ENCODE data around the gene AAMP.

Gene AAMP

GRCh38 chr2:218236829-218237228 lies 33.1 kb downstream of the AAMP start:
- Histone ChIP-seq H3K27ac (ENCODE audit: extremely low read depth, low read depth, low read length) (no peak overlapping the region), H3K36me3 (ENCODE audit: control insufficient read depth in 2 of 2, insufficient read depth in 1 of 2, low read length in 2 of 2) (peaks cover 78 to 97% of the 10 kb centered on the region in 2 experiments), H3K4me1 (ENCODE audit: control insufficient read depth, insufficient read depth, low read length) (no peaks in the 10 kb centered on the region), H3K4me3 (ENCODE audit: low read depth, low read length) (no peak overlapping the region), H3K9me3 (ENCODE audit: control insufficient read depth, insufficient read depth, low read depth, low read length) (no peaks in the 10 kb centered on the region)
- TF ChIP-seq ZNF274 (IDR thresholded peaks at IDR 0.05; ENCODE audit: low read length) (no peak), ZNF274 (tag by site-specific recombination; IDR thresholded peaks at IDR 0.05; ENCODE audit: borderline replicate concordance) (no peak), ZBTB6 (tag by site-specific recombination; IDR thresholded peaks at IDR 0.05) (no peak), ZNF146 (tag by site-specific recombination; IDR thresholded peaks at IDR 0.05) (no peak), ZNF10 (tag by site-specific recombination; IDR thresholded peaks at IDR 0.05) (no peak), ZBTB1 (tag by site-specific recombination; IDR thresholded peaks at IDR 0.05) (no peak), KLF1 (tag by site-specific recombination; IDR thresholded peaks at IDR 0.05) (no peak), ZNF692 (tag by site-specific recombination; IDR thresholded peaks at IDR 0.05) (no peak), ATF2 (tag by site-specific recombination; IDR thresholded peaks at IDR 0.05; ENCODE audit: low read depth) (no peak), ZBTB49 (tag by site-specific recombination; IDR thresholded peaks at IDR 0.05; ENCODE audit: low read depth) (no peak), ZNF19 (tag by site-specific recombination; IDR thresholded peaks at IDR 0.05; ENCODE audit: low read depth) (no peak), INSM2 (tag by site-specific recombination; IDR thresholded peaks at IDR 0.05) (no peak), ZNF404 (tag by site-specific recombination; IDR thresholded peaks at IDR 0.05) (no peak), PATZ1 (tag by site-specific recombination; IDR thresholded peaks at IDR 0.05) (no peak)
- POLR2A ChIA-PET, result interaction anchor here (0.6 kb wide), 1 partner anchor 874 kb away, joined by 3 read pairs; no protein-coding TSS in a partner anchor
- CTCF ChIA-PET, result interaction anchor here (0.6 to 0.9 kb wide), 2 partner anchors 17 to 350 kb away, joined by 6 read pairs; no protein-coding TSS in a partner anchor

- Histone ChIP-seq H3K36me3 (ENCODE audit: control insufficient read depth in 2 of 2, insufficient read depth in 1 of 2, low read length in 2 of 2) (peaks cover 75 to 97% of the 10 kb centered on the region in 2 experiments), H3K4me1 (ENCODE audit: control insufficient read depth, insufficient read depth, low read length) (no peaks in the 10 kb centered on the region), H3K4me3 (ENCODE audit: low read depth, low read length) (no peak overlapping the region), H3K9me3 (ENCODE audit: control insufficient read depth, insufficient read depth, low read depth, low read length) (no peaks in the 10 kb centered on the region), H3K27ac (ENCODE audit: extremely low read depth, low read depth, low read length) (no peak overlapping the region)
- CTCF ChIA-PET, result interaction anchor here (0.6 kb wide), 1 partner anchor 1060 kb away, joined by 3 read pairs; no protein-coding TSS in a partner anchor
- POLR2A ChIA-PET, result no interaction called here
- TF ChIP-seq ZNF19 (tag by site-specific recombination; IDR thresholded peaks at IDR 0.05; ENCODE audit: low read depth) (no peak), ZBTB11 (tag by site-specific recombination; conservative IDR thresholded peaks at IDR 0.05; ENCODE audit: low read depth) (no peak), ZNF549 (tag by site-specific recombination; IDR thresholded peaks at IDR 0.05) (no peak), ZNF354C (tag by site-specific recombination; IDR thresholded peaks at IDR 0.05; ENCODE audit: borderline replicate concordance, low read depth) (no peak)
Observed at GRCh38 chr2:218235017-218235416, 34.9 kb downstream of the AAMP start.

Measured in HEK293 (cell line).